SK-N-SH (cell line): ENCODE measurements around the gene CDC14B.

Experiments used
- EZH2phosphoT487 ChIP-seq: fragments of 200-600 bp; sonication (generic); IDR thresholded peaks from 2 replicates; pipeline ENCODE4 v1.6.1; 2017; ENCODE audit warnings: low read depth, mixed run types, mild to moderate bottlenecking, antibody characterized with exemption, moderate library complexity, borderline replicate concordance
- TF ChIP-seq, protein P1 (sequence below): fragments of 200-600 bp; sonication (generic); IDR thresholded peaks from 2 replicates; pipeline ENCODE4 v1.6.1; 2017; ENCODE audit warnings: antibody characterized with exemption, mild to moderate bottlenecking, moderate library complexity

DNA sequence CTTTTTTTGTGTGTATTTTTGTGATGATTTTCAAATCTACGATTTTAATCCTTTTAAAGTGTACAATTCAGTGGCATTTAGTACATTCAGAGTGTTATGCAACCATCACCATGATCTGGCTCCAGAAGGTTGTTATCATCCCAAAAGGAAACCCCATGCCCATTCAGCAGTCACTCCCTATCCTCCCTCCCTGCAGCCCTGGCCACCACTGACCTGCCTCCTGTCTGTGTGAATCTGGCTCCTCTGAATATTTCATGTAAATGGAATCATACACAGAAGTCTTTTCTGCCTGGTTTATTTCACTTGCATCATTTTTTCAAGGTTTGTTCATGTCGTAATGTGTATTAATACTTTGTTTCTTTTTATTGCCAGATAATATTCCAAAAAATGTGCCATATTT, 137.2 kb downstream of the CDC14B start:
- TF ChIP-seq EZH2phosphoT487: no peak
- TF ChIP-seq, protein P1, sequence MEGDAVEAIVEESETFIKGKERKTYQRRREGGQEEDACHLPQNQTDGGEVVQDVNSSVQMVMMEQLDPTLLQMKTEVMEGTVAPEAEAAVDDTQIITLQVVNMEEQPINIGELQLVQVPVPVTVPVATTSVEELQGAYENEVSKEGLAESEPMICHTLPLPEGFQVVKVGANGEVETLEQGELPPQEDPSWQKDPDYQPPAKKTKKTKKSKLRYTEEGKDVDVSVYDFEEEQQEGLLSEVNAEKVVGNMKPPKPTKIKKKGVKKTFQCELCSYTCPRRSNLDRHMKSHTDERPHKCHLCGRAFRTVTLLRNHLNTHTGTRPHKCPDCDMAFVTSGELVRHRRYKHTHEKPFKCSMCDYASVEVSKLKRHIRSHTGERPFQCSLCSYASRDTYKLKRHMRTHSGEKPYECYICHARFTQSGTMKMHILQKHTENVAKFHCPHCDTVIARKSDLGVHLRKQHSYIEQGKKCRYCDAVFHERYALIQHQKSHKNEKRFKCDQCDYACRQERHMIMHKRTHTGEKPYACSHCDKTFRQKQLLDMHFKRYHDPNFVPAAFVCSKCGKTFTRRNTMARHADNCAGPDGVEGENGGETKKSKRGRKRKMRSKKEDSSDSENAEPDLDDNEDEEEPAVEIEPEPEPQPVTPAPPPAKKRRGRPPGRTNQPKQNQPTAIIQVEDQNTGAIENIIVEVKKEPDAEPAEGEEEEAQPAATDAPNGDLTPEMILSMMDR: no peak
